Left lobe of liver (tissue), 2 donors: Measurements from ENCODE around the gene RNU1-4. TPM values are rescaled to one million over a fixed set of nuclear protein-coding genes. Genes with fewer than 3 reads are reported as not detected.
"Not testable (repeated sequence)": the region's sequence is repeated elsewhere in the genome, so short reads cannot be mapped to it uniquely, and the experiment has no call there.

Source experiments
- ATAC-seq: fragments of 200-7000 bp; cut with Tn5 transposase; one replicate; pipeline ENCODE4 v1.9.1; 2020; ENCODE audit warnings: mild to moderate bottlenecking, moderate library complexity
- DNase-seq: peaks from one replicate; pipeline ENCODE4 v3.0.0-alpha.2; 2020; ENCODE audit warnings: low spot score
- total RNA-seq: library from RNA; stranded (reverse); gene quantifications from one replicate; pipeline ENCODE4 v1.2.1, GENCODE V29; 2021
- donor health status: DM: no; HTN: no; CAD: no; lungs with moderate emphysema.
- donor health status: DM: no; HTN: yes; CAD: no.

RNU1-4 gene
- total RNA-seq, 1 donor from 2014 or later: 1,159 TPM

DNA sequence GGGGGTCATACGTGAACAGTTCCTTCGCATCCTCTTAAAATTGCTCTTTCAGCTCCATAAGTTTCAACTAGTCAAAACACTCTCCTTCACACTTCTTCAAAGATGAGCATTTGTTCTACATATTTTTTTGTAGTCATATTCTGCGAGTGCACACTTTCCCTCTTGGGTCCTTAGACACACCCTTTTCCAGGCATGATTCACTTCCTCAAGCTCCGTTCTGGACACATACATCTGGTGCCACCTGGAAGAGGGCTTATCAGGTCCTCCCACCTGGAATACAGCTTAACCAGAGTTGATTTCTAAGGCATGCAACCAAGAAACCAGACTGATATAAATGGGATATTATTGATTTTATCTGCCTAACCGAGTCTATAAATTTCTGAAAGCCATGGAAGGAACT, 47.4 kb downstream of the RNU1-4 start:
- ATAC-seq, DNase-seq: not testable (repeated sequence)

Other genes starting within 250 kb of the RNU1-4 start
- 1,159 TPM for gene RNU1-1, start 226.2 kb upstream of the RNU1-4 start, total RNA-seq
- 23.0 TPM for gene NBPF1, start 127.0 kb upstream of the RNU1-4 start, total RNA-seq
- 1,159 TPM for gene RNU1-3, start 73.6 kb upstream of the RNU1-4 start, total RNA-seq
- 1,159 TPM for gene RNU1-2, start 155.5 kb downstream of the RNU1-4 start, total RNA-seq
- 11.8 TPM for gene CROCC, start 181.4 kb downstream of the RNU1-4 start, total RNA-seq
- gene MFAP2, start 240.1 kb downstream of the RNU1-4 start, total RNA-seq: 0.45 TPM